Stimulated activated CD4-positive, alpha-beta T cell treated with anti-CD3 and anti-CD28 coated beads, Interleukin-15, amount 100 ng/mL, for 1 hour (primary cell): ENCODE measurements around the gene NAALADL2.
"Not testable (repeated sequence)": the region's sequence is repeated elsewhere in the genome, so short reads cannot be mapped to it uniquely, and the experiment has no call there.

ENCODE experiments used
- DNase-seq, 2 donors: peaks; one replicate each; pipeline ENCODE4 v3.0.0-alpha.2; 2020; ENCODE audit warnings: low read depth in 1 of 2, low spot score in 1 of 2

The NAALADL2 gene

DNA sequence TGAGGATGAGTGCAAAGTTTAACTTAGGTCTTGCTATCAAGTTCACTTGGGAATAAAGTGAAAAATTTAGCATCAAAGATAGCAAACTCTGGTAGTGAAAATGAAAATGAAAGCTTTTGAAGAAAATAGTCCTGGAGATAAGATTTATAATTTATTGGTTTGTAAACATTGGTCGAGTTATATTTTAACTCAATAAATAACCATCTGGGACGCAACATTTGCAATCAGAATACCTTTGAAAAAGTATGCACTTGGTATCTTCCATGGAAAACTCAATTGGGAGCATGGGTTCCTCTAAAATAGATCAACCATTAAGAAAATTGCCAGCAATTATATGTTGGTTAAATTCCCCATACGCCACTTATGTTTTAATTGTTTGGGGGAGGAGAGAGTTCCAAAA lies 209.5 kb downstream of the NAALADL2 start:
- no peak for DNase-seq

DNA sequence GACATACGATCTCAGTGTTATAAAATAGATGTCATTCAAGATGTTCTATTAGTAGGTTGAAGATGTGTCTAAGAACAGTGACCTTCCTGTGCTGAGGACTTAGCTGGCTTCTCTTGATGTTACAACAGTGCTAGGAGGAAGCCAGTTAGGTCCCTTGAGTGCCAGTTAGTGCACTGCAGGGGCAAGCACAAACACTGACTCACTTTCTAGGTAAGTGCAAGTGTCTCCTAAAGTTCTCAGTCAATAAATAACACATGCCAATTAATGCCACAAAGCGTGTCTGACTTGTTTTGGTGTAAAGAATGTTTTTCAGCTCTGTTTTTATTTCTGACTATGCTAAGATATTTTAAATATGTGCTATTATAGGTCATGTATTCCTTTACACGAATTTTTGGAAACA lies 211.8 kb downstream of the NAALADL2 start:
- DNase-seq, result no peak

DNA sequence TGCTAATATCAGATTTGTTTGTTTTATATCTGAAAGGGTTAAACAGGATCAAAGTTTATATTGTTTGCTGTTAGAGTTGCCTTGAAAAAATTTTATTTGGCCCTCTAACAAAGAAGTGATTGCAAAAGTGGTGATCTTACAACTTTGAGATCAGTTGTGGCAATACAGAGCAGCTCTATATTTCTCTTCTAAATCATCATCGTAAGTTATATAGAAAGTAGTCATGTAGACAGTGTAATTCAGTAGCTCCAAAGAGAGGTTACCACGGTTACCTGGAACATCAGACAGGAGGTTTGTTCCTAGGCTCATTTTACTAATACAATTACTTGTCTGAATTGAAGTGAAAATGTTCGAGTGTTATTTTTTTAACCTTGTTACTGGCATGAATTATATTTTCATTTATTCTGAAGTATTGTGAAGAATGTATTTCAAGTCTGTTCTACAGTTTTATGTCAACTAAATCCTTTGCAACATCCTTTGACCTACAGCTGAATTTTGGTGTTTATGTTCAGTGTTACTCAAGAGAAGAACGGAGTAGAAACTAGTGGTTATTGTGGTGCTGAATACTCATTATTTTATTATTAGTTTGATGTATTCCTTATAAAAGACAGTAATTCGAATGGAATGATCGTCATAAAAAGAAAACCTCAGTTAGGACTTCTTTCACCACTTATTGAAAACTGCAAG lies 214.2 kb downstream of the NAALADL2 start:
- DNase-seq, result no peak

DNA sequence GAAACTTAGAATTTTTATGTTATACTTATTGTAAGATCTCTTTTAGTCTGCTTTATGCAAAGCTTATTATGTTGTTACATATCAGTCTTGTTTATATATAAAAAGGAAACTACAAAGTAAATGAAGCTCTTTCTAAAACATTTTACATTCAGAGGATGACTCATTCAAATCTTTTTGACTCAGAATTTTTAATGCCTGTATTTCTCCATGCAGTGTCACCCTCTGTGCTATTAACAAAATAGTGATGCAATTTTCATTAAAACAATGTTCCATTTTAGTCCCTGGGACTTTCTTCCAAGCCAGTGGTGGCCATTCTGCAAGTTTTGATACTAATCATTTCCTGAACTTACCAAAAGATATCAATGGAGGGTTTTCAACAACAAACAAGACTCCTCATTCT lies 216.1 kb downstream of the NAALADL2 start:
- DNase-seq, result no peak

DNA sequence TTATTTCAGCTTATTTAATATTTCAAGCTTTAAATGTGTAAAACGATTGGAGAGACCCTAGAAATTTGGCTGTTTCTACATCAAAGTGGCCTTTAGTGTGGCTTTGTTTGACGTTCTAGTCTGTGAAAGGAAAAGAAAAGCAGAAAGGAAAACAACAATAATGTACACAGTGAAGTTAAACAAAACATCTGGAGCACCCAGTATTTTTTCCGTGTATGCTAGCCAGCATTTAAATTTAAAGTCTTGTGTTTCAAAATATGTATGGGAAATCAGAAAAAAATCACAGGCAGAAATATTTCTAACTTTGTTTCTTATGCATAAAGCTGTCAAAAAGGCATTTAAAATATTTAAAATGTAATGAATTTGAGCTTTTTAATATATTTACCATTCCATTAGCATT lies 218.1 kb downstream of the NAALADL2 start:
- DNase-seq, result no peak

DNA sequence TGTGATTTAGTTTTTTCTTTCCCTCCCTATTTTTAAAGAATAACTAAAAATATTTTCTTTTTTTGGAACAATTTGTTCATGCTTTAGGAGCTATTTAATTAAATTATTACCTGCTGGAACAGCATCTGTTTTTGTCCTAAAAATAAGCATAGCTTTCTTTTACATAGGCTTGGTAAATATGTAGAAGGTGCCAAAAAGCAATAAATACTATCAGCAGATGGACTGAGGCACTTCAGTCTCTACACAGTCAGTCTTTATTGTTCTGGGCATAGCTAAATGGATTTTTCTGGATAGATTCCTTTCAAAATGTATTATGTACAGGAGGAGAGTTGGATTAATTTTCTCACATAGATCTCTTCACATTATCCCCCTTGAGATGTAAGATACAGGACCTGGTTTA lies 223.5 kb downstream of the NAALADL2 start:
- no peak for DNase-seq

DNA sequence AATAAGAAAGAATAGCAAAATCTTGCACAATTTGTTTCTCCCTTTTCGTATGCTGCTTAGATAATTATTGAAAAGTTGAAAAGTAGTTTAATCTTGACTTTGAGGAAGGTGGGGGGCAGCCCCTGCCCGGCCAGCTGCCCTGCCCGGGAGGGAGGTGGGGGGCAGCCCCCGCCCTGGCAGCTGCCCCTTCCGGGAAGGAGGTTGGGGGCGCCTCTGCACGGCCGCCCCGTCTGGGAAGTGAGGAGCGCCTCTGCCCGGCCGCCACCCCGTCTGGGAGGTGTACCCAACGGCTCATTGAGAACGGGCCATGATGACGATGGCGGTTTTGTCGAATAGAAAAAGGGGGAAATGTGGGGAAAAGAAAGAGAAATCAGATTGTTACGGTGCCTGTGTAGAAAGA lies 228.0 kb downstream of the NAALADL2 start:
- DNase-seq, result not testable (repeated sequence)

DNA sequence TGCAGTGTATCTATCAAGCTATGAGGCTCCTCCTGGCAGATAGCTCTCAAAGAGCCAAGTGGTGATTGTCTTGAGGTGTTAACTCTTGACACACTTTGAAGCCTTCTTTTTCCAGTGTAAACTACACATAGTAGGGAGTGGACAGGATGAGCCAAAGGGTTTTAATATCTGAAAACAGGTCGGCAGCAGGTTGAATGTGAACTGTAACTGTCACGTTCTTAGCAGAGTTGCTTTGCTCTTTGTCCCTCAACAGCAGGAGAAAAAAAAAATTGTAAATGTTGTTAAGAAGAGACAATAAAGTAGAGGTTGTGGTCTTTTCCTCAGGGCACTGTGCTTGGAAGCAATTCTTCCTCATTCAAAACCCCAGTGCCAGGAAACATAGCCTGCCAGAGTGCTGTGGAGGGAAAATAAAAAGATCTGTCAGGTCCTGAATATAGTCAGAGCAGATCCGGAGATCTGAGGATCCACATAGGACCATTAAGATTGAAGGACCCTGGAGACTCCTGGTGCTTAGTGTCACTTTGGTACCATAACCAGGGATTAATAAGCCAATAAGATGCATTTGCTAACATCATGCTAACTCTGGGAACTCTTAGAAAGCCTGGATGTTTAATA lies 229.7 kb downstream of the NAALADL2 start:
- DNase-seq, result no peak

DNA sequence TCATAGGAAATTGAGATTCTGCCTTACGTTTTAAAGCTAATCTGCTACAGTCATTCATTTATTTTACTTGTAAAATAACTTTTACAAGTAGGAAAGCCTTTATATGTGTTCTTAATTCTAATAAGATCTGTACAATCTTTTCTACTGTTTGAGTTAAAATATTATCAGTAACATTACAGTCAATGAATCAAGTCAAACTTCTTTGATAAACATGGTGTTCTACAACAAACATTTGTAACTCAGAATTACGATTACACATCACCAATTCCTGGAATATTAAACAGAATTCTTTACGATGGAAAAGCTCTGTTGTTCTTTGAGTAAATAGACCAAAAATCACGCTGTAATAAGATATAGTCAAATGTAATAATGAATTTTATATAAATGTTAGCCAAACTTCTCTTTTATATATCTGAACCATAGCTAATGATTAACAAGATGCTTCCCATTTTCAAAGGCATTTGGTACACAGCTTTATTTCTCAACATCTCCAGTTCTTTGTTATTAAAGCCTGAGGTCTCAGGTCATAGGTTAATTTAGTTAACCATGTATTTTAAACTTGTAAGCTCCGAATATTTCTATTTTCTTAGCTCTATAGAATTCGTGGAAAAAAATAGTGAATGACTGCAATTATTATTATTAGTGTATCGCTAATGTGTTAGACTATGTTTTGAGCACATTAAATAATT lies 232.4 kb downstream of the NAALADL2 start:
- DNase-seq, result no peak

DNA sequence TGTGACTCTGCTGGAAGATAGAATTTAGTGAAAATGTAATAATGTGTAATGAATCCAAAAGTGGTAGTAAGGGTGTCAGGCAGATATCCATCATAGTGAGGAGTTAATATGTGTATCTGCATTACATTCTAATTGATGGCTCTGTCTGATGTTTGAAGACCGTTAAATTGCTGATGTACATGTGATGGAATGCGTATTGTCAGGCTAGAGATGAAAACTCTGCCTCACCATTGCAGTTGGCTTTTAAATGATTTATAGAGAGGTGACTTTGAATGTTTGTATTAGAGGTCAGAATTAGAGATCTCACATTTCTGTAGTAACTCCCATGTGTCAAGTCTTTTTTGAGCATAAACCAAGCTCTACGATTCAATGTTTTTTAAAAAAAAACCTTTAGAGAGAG lies 234.6 kb downstream of the NAALADL2 start:
- DNase-seq, result no peak

DNA sequence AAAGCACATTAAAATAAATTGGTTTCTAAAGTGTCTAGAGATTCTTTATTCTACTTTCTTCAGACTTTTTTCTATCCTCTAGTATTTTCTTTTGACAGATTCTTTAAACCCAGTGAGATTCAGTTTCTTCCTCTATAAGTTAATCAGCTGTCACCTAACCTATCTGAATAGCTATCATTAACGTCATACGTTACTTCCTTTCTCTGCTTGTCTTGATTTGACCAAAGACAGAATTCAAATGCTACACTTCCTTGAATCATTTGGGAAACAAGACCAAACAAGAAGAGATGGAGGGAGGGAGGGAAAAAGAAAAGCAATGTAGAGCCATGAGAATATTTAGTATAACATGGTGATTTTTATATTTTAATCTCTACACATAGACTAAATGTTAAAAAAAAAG lies 235.2 kb downstream of the NAALADL2 start:
- DNase-seq, result no peak

DNA sequence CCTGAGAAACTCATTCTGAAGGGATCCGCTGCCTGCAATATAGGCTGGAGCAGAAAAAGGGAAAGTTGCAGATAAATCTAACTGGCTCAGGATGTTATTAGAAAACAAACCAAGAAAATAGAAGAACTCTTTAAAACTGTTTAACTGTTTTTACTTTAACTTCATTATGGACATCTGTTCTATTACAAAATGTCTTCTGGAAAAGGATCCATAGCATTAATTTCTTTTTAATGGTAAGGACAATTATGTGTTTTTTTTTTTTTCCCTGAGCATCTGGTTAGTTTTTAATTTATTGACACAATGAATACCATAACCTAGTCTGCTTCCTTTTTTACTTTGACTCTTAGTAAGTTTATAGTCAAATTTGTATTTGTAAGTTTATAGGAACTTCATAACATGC lies 239.5 kb downstream of the NAALADL2 start:
- DNase-seq, result no peak

DNA sequence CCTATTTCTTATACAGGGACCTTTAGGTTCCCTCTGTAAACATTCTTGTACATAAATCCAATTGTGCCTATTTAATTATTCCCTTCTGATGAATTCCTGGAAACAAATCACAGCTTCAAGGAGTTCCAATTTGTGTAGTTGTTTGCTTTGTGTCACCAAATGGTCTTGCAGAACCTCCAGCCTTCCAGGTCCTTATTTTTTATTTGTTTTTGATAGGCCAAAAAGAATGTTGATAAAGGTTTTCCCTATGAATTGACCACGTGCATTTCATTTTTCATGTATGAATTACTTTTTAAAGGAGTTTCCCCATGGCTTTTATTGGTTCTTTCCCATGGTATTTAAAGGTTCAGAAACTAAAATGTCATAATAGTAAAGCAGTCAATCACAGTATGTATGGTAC lies 243.0 kb downstream of the NAALADL2 start:
- no peak for DNase-seq

DNA sequence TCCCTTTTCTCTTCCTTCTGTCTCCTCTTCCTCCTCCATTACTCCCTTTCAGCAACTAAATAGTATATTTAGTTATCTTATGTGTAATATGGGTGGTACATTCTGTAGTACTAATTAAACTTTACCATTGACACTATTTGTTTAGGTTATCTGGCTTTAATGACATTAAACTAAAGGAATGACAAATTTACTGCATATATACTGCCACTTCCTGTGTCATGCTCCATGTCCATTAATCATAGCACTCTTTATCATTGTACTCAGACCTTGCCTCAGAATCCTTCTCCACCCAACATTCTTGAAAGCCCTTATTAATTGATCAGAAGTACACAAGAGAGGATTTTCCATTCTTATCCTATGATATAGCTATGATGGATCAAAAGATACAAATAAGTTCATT lies 244.2 kb downstream of the NAALADL2 start:
- no peak for DNase-seq

DNA sequence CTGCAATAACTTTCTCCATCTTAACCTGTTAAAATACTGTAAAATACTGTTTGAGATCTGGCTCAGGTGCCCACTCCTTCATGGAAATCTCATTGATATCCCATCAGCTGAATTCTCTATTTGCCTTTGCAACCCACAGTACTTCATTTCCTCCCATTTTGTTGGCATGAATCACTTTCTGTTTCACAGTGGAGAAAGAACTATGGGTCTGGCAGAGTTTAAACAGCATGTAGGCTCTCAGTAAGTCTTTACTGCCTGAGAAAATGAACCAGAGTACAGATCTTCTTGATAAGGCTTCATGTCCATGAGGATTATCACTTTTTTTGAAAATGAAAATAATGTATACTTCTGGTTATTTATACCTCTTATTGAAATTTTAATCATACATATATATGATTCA lies 245.9 kb downstream of the NAALADL2 start:
- no peak for DNase-seq

DNA sequence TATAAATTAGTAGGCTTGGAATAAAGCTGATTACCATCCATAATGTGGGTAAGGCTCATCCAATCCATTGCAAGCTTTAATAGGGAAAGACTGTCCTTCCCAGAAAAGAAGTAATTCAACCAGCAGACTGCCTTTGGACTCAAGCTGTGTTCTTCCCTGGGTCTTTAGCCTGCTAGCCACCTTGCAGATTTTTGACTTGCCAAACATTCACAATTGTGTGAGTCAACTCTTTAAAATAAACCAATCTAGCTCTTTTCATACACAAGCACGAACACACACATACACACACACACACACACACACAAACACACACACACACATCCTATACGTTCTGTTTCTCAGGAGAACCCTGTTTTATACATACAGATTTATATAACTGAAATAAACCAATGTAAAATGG lies 248.1 kb downstream of the NAALADL2 start:
- no peak for DNase-seq

DNA sequence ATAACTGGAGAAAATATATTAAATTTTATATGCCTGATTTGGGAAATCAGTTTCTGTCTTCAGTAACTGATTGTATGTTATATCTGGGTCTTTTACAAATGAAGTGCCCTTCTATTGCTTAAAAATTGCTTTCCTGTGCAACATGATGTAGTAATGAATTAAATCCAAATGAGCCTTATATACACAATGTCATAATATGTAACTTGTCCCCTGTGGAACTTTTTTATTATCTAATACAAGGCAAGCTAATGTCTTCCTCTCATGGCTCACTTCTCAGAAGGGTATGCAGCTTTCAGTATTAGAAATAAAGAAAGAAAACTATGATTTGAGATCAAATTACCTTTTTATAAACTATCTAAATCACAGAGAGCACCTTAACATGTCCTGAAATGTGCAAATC lies 248.9 kb downstream of the NAALADL2 start:
- no peak for DNase-seq

DNA sequence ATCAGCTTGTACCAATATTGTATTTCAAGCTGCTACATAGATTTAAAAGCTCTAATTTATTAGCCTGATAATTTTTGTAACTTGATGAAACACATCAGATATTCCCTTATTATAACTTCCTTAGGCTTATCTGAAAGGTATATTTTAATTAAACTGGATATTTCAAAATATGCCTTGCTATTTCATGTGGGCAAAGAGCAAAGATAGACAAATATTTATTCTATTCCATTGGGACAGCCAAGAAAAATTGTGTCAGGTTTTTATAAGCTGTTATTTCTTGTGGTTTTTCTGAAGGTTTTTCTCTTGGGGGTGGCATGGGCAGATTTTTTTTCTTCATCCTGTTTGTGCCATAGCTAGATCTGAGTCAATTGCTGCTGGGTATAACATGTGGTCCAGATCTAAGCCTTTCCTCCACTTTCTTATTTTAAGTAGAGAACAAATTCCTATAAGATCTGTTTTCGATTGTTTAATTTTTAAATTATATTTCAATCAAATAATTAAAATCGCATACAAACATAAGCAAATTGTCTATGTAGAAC lies 249.5 kb downstream of the NAALADL2 start:
- DNase-seq, result no peak

DNA sequence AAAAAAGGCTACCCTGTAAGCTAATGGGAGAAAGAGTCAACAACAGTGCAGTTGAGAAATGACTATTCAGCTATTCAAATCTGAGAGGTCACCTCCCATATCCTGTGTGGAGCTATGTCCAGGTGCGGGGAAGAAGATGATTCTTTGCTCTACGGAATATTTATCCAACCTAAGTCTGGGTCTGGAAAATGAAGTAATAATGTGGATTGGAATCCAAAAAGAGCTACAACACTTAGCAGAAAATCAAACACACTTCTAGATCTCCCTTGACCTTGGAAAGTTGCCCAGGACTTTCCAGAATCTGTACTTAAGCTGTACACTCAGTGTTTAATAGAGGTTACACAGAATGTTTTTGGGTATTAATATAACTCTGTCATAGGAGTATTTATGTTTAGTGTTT lies 251.9 kb downstream of the NAALADL2 start:
- no peak for DNase-seq

DNA sequence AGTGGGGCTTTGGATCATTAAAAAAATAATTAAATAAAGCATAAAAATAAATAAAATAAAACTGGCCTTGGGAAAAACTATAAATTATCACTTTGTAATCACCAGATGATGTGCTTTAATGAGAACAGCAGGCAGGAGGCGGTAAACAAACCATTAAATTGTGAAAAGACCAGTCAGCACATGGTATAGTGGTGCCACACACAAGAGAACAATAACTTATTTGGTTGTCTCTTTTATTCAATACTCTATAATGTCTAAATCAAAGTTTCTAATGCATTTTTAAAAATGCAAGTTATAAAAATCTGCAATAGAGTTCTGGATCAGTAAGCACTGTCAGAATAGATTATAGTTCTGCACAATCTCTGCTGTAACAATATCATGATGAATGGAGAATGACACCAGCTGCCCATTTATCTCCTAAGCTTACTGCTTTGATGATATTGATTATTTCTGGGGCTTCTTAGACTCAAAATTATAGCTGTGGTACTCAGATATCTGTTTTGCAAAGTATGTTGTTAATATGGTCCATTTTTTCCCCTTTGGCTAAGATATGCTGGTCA lies 259.3 kb downstream of the NAALADL2 start:
- DNase-seq, result no peak

DNA sequence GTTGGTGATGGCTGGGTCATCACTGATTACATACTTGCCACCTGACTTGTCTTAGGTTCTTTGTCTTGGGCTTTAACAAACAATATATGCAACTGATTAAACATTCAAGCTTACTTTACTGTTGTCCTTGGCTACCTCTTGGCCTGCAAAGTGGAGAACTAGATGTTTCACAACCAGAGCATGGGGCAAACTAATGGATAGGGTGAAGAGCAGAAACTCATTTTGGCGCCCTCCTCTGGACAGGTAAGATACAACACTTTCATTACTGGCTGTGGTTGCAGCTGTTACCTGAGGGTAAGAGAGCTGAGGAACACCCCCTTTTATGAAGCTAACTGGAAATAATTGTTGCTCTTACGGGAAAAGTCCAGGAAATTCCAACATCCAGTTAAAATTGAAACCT lies 262.1 kb downstream of the NAALADL2 start:
- no peak for DNase-seq

DNA sequence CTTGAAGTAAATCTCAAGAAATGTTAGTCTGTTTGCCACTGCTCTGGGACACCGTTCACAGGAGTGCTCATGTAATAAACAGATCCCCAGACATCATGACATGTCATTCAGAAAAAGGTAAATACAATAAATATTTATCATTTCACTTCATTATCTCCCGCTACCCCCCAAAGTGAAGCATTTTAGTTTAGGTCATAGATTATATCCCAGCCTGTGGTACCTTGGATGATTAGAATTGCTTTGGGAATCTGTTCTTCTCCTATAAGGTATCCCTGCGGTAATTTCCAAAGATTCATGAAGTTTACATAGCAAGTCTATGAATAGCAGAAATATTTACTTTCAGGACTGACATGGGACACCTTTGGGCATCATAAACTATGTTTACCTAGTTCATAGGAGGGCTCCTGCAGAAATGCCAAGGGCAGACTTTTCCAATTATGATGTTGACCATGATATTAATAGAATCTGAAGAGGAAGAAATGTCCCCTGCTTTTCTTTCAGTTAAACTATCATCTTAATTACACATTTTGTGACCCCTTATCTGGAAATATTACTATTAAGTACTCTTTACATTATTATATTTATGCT lies 268.0 kb downstream of the NAALADL2 start:
- DNase-seq, result no peak
